Measurements from ENCODE around the gene TUBA1C. TPM values are rescaled to one million over a fixed set of nuclear protein-coding genes. Genes with fewer than 3 reads are reported as not detected.

The TUBA1C gene
- 100 to 1,000 TPM; 124 to 151 TPM for total RNA-seq

GRCh38 chr12:49264873-49265792 lies at the start of gene TUBA1C:
TSS of gene TUBA1C (plus strand) at chr12:49265082. CDS start at chr12:49265182, 100 bp downstream.
- Mint-ChIP-seq H3K9me3 (no peaks in the 10 kb centered on the region), H3K27me3 (ENCODE audit: low read depth) (no peaks in the 10 kb centered on the region), H3K4me3 (peak within 1 kb of the TSS; percentile 98 to 100), H3K4me1 (ENCODE audit: low read depth) (peaks cover 57% of the 10 kb centered on the region), H3K36me3 (ENCODE audit: insufficient read depth in 2 of 2) (peaks cover 10 to 17% of the 10 kb centered on the region in 2 donors), H3K27ac (peak within 1 kb of the TSS; percentile 98)
- DNase-seq = peak; percentile 94 to 97
- ATAC-seq (replicated peaks in 1 of 2) = peak; percentile 87 to 91

GRCh38 chr12:49219417-49220026 lies 45.4 kb upstream of the TUBA1C start:
- no peaks in the 10 kb centered on the region for H3K36me3 Mint-ChIP-seq (ENCODE audit: insufficient read depth in 2 of 2)
- no peak overlapping the region for H3K4me3 Mint-ChIP-seq
- no peak for DNase-seq

GRCh38 chr12:49220972-49221371 lies 43.9 kb upstream of the TUBA1C start:
- no peak overlapping the region for H3K27ac Mint-ChIP-seq
- DNase-seq (no peak), ATAC-seq (replicated peaks in 1 of 2) (no peak)
- H3K9me3 Mint-ChIP-seq = no peaks in the 10 kb centered on the region
- no peaks in the 10 kb centered on the region for H3K36me3 Mint-ChIP-seq (ENCODE audit: insufficient read depth in 2 of 2)
- no peaks in the 10 kb centered on the region for H3K4me1 Mint-ChIP-seq (ENCODE audit: low read depth)
- no peaks in the 10 kb centered on the region for H3K27me3 Mint-ChIP-seq (ENCODE audit: low read depth)
- no peak overlapping the region for H3K4me3 Mint-ChIP-seq

More at GRCh38 chr12:49219417-49220026, 45.4 kb upstream of the TUBA1C start:
- no peaks in the 10 kb centered on the region for H3K4me1 Mint-ChIP-seq (ENCODE audit: low read depth)
- no peaks in the 10 kb centered on the region for H3K9me3 Mint-ChIP-seq
- H3K27me3 Mint-ChIP-seq (ENCODE audit: low read depth) = no peaks in the 10 kb centered on the region
- no peak for ATAC-seq (replicated peaks in 1 of 2)
- H3K27ac Mint-ChIP-seq = no peak overlapping the region

GRCh38 chr12:49223122-49223521 lies 41.8 kb upstream of the TUBA1C start:
- ATAC-seq (replicated peaks in 1 of 2) (no peak), DNase-seq (no peak)
- no peaks in the 10 kb centered on the region for H3K9me3 Mint-ChIP-seq
- no peaks in the 10 kb centered on the region for H3K27me3 Mint-ChIP-seq (ENCODE audit: low read depth)
- H3K36me3 Mint-ChIP-seq (ENCODE audit: insufficient read depth in 2 of 2) = no peaks in the 10 kb centered on the region
- H3K4me1 Mint-ChIP-seq (ENCODE audit: low read depth) = no peaks in the 10 kb centered on the region
- no peak overlapping the region for H3K4me3 Mint-ChIP-seq
- no peak overlapping the region for H3K27ac Mint-ChIP-seq

- H3K27ac Mint-ChIP-seq = no peak overlapping the region
- no peak for DNase-seq
- no peak overlapping the region for H3K4me3 Mint-ChIP-seq
- H3K9me3 Mint-ChIP-seq = no peaks in the 10 kb centered on the region
- no peak for ATAC-seq (replicated peaks in 1 of 2)
- H3K4me1 Mint-ChIP-seq (ENCODE audit: low read depth) = no peaks in the 10 kb centered on the region
- H3K27me3 Mint-ChIP-seq (ENCODE audit: low read depth) = no peaks in the 10 kb centered on the region
- H3K36me3 Mint-ChIP-seq (ENCODE audit: insufficient read depth in 2 of 2) = no peaks in the 10 kb centered on the region
These were observed 41.1 kb upstream of the TUBA1C start for GRCh38 chr12:49223590-49224369.

GRCh38 chr12:49225576-49226166 lies 39.2 kb upstream of the TUBA1C start:
- ATAC-seq (replicated peaks in 1 of 2) (no peak), DNase-seq (no peak)
- no peaks in the 10 kb centered on the region for H3K4me1 Mint-ChIP-seq (ENCODE audit: low read depth)
- no peaks in the 10 kb centered on the region for H3K9me3 Mint-ChIP-seq
- H3K27me3 Mint-ChIP-seq (ENCODE audit: low read depth) = no peaks in the 10 kb centered on the region
- no peak overlapping the region for H3K4me3 Mint-ChIP-seq
- no peaks in the 10 kb centered on the region for H3K36me3 Mint-ChIP-seq (ENCODE audit: insufficient read depth in 2 of 2)
- no peak overlapping the region for H3K27ac Mint-ChIP-seq

GRCh38 chr12:49227713-49228112 lies 37.2 kb upstream of the TUBA1C start:
- H3K4me3 Mint-ChIP-seq = no peak overlapping the region
- no peak for ATAC-seq (replicated peaks in 1 of 2)
- H3K27me3 Mint-ChIP-seq (ENCODE audit: low read depth) = no peaks in the 10 kb centered on the region
- H3K9me3 Mint-ChIP-seq = no peaks in the 10 kb centered on the region
- no peak overlapping the region for H3K27ac Mint-ChIP-seq
- no peaks in the 10 kb centered on the region for H3K36me3 Mint-ChIP-seq (ENCODE audit: insufficient read depth in 2 of 2)
- no peaks in the 10 kb centered on the region for H3K4me1 Mint-ChIP-seq (ENCODE audit: low read depth)
- no peak for DNase-seq

- Mint-ChIP-seq H3K4me1 (ENCODE audit: low read depth) (peaks cover 4% of the 10 kb centered on the region), H3K27ac (no peak overlapping the region), H3K4me3 (no peak overlapping the region), H3K36me3 (ENCODE audit: insufficient read depth in 2 of 2) (no peaks in the 10 kb centered on the region), H3K9me3 (no peaks in the 10 kb centered on the region), H3K27me3 (ENCODE audit: low read depth) (no peaks in the 10 kb centered on the region)
- no peak for ATAC-seq (replicated peaks in 1 of 2)
- DNase-seq = no peak
These were observed 36.2 kb upstream of the TUBA1C start for GRCh38 chr12:49228653-49229052.

GRCh38 chr12:49230176-49230804 lies 34.6 kb upstream of the TUBA1C start:
- no peak for ATAC-seq (replicated peaks in 1 of 2)
- Mint-ChIP-seq H3K9me3 (no peaks in the 10 kb centered on the region), H3K4me1 (ENCODE audit: low read depth) (peaks cover 10% of the 10 kb centered on the region), H3K27me3 (ENCODE audit: low read depth) (no peaks in the 10 kb centered on the region), H3K4me3 (no peak overlapping the region), H3K27ac (no peak overlapping the region), H3K36me3 (ENCODE audit: insufficient read depth in 2 of 2) (no peaks in the 10 kb centered on the region)
- DNase-seq = no peak

GRCh38 chr12:49230805-49231194 lies 34.1 kb upstream of the TUBA1C start:
- no peak for ATAC-seq (replicated peaks in 1 of 2)
- H3K27me3 Mint-ChIP-seq (ENCODE audit: low read depth) = no peaks in the 10 kb centered on the region
- no peaks in the 10 kb centered on the region for H3K9me3 Mint-ChIP-seq
- no peak for DNase-seq
- H3K36me3 Mint-ChIP-seq (ENCODE audit: insufficient read depth in 2 of 2) = no peaks in the 10 kb centered on the region
- no peak overlapping the region for H3K27ac Mint-ChIP-seq
- no peak overlapping the region for H3K4me3 Mint-ChIP-seq
- peaks cover 12% of the 10 kb centered on the region for H3K4me1 Mint-ChIP-seq (ENCODE audit: low read depth)

GRCh38 chr12:49231878-49232655 lies 32.8 kb upstream of the TUBA1C start:
- DNase-seq (no peak), ATAC-seq (replicated peaks in 1 of 2) (no peak)
- H3K9me3 Mint-ChIP-seq = no peaks in the 10 kb centered on the region
- H3K4me3 Mint-ChIP-seq = no peak overlapping the region
- no peak overlapping the region for H3K27ac Mint-ChIP-seq
- H3K4me1 Mint-ChIP-seq (ENCODE audit: low read depth) = peaks cover 20% of the 10 kb centered on the region
- H3K36me3 Mint-ChIP-seq (ENCODE audit: insufficient read depth in 2 of 2) = no peaks in the 10 kb centered on the region
- H3K27me3 Mint-ChIP-seq (ENCODE audit: low read depth) = no peaks in the 10 kb centered on the region

All from activated T-cell treated with anti-CD3 and anti-CD28 coated beads, Interleukin-2, amount 50 U/mL, for 72 hours (primary cell).